ENCODE results near the gene FRMPD4.

Gene FRMPD4

DNA sequence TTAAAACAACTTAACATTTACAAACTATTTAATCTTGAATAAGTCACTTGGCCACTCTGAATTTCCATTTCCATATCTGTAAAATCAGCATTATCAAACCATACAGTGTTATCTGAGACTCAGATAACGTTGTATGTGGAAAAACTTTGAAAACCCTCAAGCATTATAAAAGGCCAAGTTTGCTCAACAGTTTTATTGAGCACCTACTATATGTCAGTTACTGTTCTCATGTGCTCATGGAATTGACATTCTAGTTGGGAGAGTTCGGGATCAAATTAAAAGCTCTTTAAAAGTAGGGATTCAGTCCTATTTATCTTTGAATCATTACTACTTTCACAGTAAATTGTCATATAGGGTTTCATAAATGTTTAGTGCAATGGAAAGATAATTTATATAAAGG lies 97.9 kb downstream of the FRMPD4 start:
- DNase-seq (ENCODE audit: insufficient read length, low spot score) (no peak), FAIRE-seq (peak; percentile 53)
- TF ChIP-seq CTCF (IDR thresholded peaks at IDR 0.05; ENCODE audit: insufficient read depth, missing control alignments): no peak

DNA sequence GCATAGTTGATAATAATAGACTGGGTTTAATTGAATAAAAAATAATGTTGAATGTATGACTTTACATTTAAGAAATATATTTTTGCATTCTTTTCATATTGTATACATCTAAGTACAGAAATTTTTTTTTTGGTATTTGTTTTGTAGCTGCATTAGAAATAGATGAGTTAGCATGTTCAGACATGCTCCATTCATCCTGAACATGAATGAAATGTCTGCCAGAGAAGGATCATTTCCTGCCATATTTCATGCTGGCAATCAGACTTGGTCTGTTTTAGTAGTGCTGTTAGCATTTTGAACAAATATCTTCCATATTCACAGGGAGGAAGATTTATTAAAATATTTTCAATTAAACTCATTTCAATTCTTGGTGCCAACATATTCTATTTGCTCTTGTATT lies 98.9 kb downstream of the FRMPD4 start:
- FAIRE-seq: no peak
- no peak for TF ChIP-seq CTCF (IDR thresholded peaks at IDR 0.05; ENCODE audit: insufficient read depth, missing control alignments)
- DNase-seq (ENCODE audit: insufficient read length, low spot score): no peak

DNA sequence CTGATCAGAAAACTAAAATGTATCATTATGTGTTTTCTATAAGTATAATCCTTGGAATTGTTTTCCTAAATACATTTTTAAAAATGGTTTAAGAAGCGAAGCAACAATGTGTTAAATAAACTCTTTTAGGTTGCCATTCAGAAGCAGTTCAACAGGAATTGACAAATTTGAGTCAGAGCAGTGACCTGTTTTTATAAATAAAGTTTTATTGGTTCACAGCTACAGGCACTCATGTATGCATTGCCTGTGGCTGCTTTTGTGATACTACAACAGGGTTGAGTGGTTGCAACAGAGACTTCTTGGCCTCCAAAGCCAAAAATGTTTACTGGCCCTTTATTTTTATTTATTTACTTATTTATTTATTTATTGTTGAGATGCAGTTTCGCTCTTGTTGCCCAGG lies 99.5 kb downstream of the FRMPD4 start:
- TF ChIP-seq CTCF (IDR thresholded peaks at IDR 0.05; ENCODE audit: insufficient read depth, missing control alignments): no peak
- no peak for FAIRE-seq
- no peak for DNase-seq (ENCODE audit: insufficient read length, low spot score)

GRCh38 chrX:12239356-12240082 lies 101.2 kb downstream of the FRMPD4 start:
- TF ChIP-seq CTCF (IDR thresholded peaks at IDR 0.05; ENCODE audit: insufficient read depth, missing control alignments): no peak
- DNase-seq (ENCODE audit: insufficient read length, low spot score): no peak
- FAIRE-seq: no peak

DNA sequence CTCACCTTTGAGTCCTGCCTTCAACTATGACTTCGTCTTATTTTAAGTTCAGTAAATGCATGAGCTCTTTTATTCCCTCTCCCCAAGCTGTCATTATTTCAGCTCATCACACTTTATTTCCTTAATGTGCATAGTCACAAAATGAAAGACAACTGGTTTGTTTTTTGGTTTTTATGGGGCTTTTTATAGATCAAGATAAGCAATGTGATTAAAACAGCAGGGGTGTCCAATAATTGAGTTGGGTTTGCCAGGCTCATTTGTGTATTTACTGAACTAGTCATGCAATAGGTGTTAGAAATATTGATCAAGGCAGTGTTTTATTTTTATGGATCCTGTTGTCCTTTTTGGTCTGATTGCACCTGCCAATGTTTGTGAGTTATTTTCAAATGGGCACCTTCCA lies 102.2 kb downstream of the FRMPD4 start:
- no peak for DNase-seq (ENCODE audit: insufficient read length, low spot score)
- no peak for TF ChIP-seq CTCF (IDR thresholded peaks at IDR 0.05; ENCODE audit: insufficient read depth, missing control alignments)
- FAIRE-seq: no peak

- DNase-seq (ENCODE audit: insufficient read length, low spot score): no peak
- no peak for TF ChIP-seq CTCF (IDR thresholded peaks at IDR 0.05; ENCODE audit: insufficient read depth, missing control alignments)
- FAIRE-seq: no peak
These were observed 102.8 kb downstream of the FRMPD4 start for GRCh38 chrX:12241026-12241425.

All from D721Med (cell line).